OCI-M2 (cell line): ENCODE data around the gene TMEM185B.

Source experiments
- DNase-seq: peaks from one replicate; lab custom pipeline; 2025; ENCODE audit not compliant: unreplicated experiment; lab: John Stamatoyannopoulos, UW

TMEM185B gene

GRCh38 chr2:120231974-120232635 is 8.9 kb upstream of the TMEM185B start:
- DNase-seq = no peak

- DNase-seq = no peak
Observed at GRCh38 chr2:120231564-120231973, 8.4 kb upstream of the TMEM185B start.

DNA sequence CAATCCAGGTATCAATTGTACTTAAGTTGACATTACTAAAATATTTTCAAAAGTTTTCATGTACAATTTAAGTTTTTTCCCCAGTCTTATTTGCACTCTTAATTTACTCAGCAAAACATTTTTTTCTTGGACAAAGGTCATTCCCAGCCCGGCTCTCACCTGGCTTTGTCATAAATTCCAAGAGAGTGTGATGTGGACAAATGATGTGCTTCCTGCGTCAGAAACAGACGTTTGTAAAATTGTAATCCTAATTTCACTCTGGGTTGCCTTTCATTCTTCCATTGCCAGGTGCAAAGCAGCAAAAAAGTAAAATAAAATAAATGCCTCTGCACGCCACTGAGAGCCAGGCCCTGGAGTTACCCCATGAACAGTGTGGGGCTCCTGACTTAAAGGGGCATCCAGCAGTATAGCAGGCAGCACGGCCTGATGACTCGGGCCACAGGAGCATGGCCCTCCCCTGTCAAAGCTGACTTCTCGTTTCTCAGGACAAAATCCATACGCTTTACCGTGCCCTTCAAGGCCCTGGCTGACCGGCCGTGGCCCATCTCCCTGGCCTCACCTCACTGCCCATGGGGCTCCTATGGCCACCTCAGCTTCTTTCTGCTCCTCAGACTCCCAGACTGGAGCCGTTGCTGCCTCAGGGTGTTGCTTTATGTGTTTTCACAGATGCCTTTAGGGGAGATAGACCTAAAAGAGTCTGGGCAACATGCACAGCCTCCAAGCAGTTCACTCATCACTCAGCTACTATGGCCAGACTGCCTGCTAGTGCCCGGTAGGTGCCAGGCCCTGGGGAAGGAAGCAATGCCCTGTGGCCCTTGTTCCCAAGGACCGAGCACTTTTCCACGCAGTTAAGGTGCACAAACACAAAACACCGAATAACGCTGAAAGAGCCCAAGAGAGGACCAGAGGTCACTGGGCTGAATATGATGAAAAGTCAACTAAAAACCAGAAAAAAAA is 7.6 kb upstream of the TMEM185B start:
- DNase-seq = no peak

DNA sequence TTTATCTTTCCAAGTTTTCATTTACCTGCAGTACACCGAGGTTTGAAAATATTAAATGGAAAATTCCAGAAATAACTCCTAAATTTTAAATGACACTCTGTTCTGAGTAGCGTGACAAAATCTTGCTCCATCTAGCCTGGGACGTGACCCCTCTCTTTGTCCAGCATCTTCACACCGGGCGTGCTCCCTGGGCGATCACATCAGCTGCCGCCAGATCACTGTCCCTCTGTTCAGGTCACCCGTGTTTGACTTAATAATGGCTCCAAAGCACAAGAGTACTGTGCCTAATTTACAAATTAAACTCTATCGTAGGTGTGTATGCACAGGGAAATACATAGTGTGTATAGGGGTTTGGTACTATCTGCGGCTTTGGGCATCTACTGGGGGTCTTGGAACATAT is 6.1 kb upstream of the TMEM185B start:
- no peak for DNase-seq

DNA sequence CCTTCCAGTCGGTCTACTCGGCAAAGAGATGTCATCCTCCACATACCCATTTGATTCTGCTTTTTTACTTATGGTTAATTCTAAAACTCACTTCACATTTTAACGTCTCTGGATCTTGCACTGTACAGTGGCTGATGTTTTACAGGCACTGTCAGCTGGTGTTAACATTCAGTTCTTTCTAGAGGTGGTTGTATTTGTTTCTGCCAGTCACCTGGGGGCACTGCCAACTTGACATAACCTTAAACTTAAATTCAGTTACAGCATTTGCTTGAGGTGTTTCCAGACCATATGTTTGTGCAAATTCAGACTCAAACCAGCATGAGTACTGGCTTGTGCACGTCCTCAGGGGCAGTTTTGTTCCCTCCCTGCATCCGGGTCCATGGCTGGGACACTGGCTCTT is 5.3 kb upstream of the TMEM185B start:
- DNase-seq = no peak

- no peak for DNase-seq
Observed at GRCh38 chr2:120227111-120227991, 4.2 kb upstream of the TMEM185B start.

- DNase-seq = no peak
Observed at GRCh38 chr2:120226316-120226715, 3.1 kb upstream of the TMEM185B start.

DNA sequence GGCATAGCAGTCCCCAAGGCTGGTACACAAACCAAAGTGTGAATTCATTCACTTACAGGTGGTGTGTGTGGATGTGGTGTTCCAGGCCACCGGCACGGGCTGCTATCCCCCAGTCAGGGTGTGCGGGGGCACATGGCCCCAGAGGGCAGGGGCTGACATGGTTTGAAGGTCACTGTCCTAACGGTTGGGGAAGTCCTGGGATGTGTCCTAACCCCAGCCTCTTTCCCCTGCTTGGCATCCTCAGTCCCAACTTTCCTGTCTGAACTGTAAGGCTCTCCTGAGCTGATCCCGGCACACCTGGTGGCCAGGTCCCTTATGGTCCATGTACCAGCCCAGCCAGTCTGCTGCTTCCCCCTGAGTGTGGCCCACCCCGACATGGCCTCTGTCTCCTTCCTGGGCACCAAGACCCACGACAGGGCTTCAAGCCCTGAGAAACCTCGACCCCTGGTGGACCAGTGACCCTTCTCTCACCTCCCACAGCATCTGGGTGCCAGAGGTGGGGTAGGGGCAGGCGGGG is 2.4 kb upstream of the TMEM185B start:
- DNase-seq = no peak

DNA sequence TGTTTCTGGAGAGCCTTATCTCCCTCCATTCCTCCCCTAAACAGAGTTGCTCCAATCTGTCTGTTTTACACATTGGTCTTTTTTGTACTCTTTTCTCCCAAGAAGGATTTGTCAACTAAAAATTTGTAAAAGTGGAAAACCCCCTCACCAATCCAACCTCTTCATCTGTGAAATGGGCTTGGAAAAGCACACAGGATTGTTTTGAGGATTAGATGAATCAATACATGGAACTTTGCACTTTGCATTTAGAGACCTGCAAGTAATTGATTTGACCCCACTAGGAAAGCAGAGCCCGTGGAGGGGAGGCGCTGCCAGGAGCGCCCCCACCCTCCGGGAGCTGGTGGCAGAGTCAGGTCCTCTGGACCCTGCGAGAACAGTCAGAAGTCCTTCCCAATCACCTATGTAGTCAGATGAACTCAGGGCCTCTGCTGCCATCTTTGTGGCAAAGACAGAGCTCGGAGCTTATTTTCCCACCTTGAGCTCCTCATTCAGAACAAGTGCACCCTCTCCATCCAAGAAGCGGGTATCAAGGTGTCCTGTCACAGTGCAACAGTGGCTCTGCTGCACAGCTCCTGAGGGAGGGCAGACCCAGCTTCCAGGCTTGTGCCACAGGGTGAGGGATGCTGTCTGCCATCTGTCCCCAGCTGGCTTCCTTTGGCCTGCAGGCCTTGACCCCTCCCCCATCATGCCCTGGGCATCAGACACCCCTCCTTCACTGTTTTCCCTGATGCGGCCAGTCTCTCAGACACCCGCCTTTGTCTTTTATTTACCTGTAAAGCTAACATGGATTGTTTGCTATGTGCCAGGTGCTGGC is 1.7 kb upstream of the TMEM185B start:
- no peak for DNase-seq

GRCh38 chr2:120224256-120224655 is 1.1 kb upstream of the TMEM185B start:
- no peak for DNase-seq

DNA sequence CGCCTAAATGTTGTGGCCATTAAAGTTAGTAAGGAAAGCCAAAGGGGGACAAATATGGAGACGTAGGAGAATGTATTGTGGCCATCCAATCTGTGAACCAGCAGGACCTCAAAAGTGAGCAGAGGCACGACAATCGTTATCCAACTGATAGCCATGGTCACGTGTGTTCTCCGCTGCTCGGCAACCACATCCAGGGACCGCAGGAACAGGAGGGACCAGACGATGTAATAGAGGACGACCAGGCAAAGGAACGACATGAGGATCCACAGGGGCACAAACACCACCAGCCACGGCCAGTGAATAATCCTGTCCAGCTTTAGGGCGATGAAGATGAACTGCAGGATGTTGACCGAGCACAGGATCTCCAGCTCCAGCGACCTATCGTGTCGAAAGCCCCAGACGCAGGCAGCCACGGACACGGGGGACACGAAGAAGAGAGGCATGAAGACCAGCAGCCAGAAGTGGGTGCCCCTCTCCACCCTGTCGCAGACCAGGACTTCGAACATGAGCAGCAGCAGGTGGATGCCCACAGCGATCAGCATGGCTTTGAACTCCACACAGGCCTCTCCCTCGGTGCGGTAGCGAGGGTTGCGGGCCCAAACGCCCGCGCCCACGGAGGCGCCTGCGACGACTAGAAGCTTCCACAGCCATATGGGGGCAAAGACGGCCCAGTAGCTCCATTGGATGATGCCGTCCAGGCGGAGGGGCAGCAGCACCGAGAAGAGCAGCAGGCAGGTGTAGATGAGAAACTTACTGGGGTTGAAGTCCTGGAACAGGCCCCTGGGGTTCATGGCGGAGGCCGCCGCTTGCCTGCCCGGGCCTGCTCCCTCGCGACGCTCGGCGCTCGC is 790 bp downstream of the TMEM185B start:
- DNase-seq = no peak

DNA sequence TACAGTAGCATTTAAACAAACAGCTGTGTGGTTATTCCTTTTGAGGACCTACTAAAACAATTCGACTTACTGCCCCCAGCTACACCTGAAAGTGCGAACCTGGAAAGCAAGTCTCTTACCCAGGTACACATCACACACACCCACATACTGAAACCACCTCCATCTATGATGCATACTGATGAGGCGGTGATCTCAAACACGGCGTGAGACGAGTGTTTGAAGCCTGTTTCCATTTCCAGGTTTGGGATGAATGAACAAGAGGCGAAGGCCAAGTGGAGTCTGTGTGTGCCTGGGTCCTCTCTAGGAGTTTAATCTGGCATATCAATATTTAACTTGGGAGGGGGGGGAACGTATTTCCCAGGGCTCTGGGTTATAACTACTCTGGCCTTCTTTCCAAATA is 1.6 kb downstream of the TMEM185B start:
- no peak for DNase-seq

DNA sequence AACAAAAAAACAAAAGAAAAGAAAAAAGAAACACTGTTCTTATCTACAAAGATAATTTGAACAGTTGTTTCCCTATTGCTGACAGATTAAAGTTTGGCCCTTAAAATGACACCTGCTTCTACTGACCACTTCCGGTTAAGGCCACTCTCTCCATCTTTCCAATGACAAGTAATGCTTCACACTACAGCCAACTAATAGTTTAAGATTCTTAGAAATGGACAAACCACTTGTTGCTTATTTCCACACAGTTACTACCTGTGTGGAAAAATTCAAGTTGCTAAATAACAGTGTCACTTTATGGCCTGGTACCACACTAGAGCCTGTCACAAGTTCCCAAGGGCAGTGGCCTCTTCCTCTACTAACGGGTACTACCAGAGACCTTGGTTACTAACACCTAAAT is 2.4 kb downstream of the TMEM185B start:
- no peak for DNase-seq

GRCh38 chr2:120219766-120220165 is 3.4 kb downstream of the TMEM185B start:
- no peak for DNase-seq

DNA sequence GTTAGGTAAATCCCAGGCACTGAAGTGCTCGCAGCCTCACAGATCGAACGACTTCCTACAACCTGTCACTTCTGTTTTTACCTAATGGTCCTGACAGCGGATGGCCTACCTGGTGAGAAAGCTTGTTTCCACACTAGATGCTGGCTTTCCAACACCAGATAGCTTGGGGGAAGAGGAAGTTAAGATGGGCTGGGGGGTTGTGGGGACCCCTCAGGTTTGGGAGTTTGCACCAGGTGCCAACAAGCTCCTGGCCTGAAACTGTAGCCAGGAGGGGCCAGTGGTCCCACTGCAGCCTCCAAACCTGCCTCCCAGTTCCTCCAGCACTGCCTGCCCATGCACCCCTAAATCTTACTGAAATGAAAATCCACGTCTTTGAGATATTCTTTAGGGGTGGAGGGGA is 3.9 kb downstream of the TMEM185B start:
- DNase-seq = no peak

DNA sequence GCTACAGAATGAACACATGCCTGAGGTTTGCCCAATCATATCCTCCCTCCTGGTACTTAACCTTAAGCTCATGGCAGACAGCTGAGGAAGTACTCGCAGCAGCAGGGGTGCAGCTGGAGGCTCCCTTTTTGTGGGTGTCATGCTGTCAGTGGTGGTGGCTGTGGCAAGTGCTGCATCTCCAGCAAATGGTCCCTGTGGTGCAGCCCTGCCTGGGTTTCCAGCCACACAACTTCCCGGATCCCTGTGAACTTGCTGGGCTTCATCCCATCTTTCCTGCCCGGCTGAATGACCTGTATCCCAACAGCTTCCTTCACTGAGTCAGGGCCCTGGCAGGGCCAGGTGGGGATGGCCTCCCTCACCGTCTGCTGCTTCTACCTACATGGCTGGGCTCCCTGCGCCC is 5.0 kb downstream of the TMEM185B start:
- no peak for DNase-seq

- no peak for DNase-seq
Observed at GRCh38 chr2:120210270-120210693, 12.9 kb downstream of the TMEM185B start.

DNA sequence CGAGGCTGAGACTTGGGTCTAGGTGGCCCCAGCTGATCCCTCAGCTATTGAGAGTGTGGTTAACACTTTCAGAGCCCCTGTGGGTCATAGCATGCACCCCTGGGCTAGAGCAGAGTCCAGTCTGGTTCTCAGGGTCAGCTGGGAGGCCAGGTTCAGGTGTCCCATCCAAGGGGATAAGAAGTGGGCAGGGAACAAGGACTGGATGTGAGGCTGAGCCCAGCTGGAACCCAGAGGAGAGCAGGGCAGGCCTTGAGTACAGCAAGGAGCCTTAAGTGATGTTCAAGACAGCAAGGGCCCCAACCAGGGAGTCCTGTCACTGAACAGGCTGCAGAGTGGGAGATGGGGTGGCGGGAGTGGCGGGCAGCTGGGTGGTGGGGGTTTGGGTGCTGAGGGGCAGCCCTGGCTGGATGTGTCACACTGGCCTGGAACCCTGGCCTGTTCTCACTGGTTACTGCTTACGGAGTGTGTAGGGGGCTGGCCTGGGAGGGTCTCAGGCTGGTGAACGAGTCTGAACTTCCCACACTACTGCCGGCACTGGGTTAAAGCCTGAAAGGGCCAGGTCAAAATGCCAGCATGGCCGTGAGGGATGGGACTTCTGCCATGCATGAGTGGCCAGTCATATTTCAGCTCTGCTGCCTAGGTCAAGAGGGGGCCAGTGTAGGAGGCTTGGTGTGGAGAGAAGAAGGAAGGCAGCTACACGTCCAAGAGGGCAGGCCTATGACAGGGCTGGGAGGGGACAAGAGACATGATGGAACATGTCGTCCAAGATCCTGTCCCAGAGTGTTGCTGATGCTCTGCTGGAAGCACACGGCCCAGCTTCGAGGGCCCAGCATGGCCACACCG is 13.6 kb downstream of the TMEM185B start:
- DNase-seq = no peak
